GM10847 (cell line): ENCODE data around the gene OGA.

Experiments
- POLR2A ChIP-seq: IDR thresholded peaks from 2 replicates; pipeline ENCODE4 v1.6.1; 2011; ENCODE audit not compliant: insufficient read length; ENCODE audit errors: extremely low read depth

The OGA gene

GRCh38 chr10:101818119-101818871 is at the start of gene OGA:
TSS of gene OGA (minus strand) at chr10:101818444. CDS start at chr10:101818022, 422 bp downstream.
- TF ChIP-seq POLR2A: peak; percentile 96

GRCh38 chr10:101867931-101868330 is 49.7 kb upstream of the OGA start:
- TF ChIP-seq POLR2A: no peak

DNA sequence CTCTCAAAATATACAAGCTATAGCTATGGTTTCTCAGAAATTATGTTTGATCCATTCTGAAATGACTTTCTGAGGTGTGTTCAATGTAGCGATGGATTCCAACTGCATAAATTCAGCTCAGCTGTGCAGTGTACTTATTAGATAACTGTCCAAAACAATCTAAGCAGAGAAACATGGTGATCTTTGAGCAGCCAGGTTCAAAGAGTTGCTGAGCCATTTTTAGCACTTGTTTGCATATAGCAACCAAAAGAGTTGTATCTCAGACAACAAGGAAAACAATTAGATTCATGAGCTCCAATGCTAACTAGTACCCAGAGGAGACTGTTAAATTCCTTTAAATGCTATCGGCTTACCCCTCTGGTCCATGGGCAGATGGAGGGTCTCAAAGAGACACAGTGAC is 41.3 kb upstream of the OGA start:
- no peak for TF ChIP-seq POLR2A

DNA sequence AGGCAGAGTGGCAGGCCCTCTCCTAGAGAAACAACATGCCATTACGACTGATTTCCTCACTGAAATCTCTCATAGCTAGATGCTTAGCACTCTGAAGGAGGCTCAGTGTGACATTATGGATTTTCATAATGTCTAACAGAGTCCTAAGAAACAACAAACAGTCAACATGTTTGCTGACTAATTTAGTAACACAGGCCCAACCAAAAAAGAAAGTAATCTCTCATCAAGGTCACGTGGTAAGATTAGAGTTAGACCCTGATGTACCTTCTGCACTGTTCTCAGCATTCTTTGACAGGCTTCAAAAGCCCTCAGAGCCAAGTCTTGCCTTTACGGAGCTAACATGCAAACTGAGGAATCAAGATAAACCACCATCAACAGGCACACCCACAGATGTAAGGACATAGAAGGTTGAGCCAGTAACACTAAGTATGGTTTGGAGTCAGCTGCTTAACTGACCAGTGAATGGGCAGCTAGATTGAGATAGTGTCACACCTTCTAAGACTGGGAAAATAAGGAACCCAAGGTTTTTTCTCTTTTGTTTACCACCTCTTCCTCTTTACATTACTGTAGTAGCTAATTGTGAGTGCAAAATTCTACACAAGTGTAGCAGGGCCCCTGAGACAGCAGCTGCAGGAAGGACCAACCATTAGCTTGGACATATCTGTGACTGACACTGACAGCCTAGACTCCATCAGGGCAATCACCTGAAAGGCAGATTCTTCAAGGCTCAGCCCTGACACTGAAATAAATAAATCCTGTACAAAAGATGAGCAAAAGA is 40.7 kb upstream of the OGA start:
- TF ChIP-seq POLR2A: no peak

- TF ChIP-seq POLR2A: no peak
These were observed 39.7 kb upstream of the OGA start for GRCh38 chr10:101857802-101858476.

- no peak for TF ChIP-seq POLR2A
These were observed 38.4 kb upstream of the OGA start for GRCh38 chr10:101856626-101857025.

- no peak for TF ChIP-seq POLR2A
These were observed 33.3 kb upstream of the OGA start for GRCh38 chr10:101851411-101852116.

DNA sequence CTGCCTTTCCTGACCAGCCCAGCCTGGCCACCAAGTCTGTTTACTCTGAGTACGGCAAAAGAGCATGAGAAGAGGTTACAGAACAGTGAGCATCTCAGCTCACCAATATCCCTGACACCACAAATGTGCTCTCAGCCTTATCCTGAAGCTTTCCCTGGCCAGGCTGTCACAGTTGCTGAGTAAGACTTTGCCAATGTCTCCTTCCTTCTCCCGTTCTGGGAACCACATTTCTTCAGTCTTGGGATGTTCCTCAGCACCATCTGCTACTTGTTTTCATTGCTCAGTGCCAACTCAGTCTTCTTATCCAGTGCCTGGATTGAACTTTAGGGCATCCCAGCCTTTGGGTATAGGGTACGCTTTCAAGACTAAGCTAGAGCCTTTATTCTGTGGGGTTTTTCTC is 32.5 kb upstream of the OGA start:
- TF ChIP-seq POLR2A: no peak

GRCh38 chr10:101848894-101849351 is 30.7 kb upstream of the OGA start:
- TF ChIP-seq POLR2A: no peak

- no peak for TF ChIP-seq POLR2A
These were observed 30.2 kb upstream of the OGA start for GRCh38 chr10:101848408-101848807.

DNA sequence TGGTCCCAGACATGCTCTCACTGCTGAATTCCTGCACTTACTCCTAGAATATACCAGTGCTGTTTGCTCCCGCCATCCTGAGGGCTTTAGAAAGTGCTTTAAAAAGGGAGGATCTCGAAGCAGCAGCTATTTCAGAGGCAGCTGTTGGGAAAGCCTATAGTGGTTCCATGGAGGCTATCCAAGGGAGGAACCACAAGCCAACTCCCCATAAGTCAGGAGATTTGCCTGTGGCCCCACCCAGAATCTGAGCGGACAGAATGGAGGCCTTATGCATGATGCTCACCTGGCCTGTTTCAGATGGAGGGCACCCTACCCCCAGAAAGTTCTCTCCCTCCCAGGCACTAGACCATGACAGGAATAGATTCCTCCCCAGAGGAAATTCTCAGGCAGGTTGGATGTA is 27.6 kb upstream of the OGA start:
- no peak for TF ChIP-seq POLR2A

- TF ChIP-seq POLR2A: no peak
These were observed 25.1 kb upstream of the OGA start, which contains the start of gene KCNIP2 for GRCh38 chr10:101843032-101844021. TSS of gene KCNIP2 (minus strand) at chr10:101843800. CDS start at chr10:101843568, 232 bp downstream.

- TF ChIP-seq POLR2A: no peak
These were observed 23.6 kb upstream of the OGA start for GRCh38 chr10:101841826-101842225.
